ENCODE measurements around the gene ANGEL2.

Gene ANGEL2

DNA sequence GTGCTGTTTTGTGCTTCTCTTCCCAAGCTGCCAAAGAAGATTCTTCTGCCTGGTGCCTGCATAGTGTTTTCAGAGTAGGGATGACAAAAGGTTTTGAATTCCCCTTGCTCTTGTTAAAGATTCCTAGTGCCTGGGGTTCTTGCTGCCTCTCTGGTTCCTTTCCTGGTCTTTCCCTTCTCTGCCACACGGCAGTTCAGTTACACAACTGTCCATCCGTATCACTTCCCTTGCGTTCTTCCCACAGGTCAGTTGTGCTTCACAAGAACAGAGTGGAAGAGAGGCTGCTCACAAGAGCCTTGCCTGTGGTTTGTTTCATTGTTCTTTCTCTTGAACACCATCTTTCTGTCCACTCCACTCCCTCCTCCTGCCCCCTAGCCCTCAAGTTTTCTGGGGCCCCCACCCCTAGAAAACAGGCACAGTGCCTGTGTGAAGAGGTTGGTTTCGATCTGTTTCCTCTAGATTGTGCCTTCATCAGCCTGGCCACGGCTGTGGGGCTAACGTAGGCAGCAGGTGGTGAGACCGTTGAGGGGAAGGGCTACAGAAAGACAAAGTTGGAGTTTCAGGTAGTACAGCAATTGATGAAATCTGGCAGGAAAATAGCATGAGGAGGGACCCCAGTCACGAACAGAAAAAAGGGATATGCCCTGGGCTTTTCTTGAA lies 59.6 kb downstream of the ANGEL2 start:
- H3K36me3 ChIP-seq (ENCODE audit: control insufficient read depth, low read depth, low read length): peaks cover 83% of the 10 kb centered on the region
- no peak overlapping the region for H3K9ac ChIP-seq (ENCODE audit: low read length)
- H3K27me3 ChIP-seq (ENCODE audit: control insufficient read depth, insufficient read depth, low read length): no peaks in the 10 kb centered on the region
- no peak overlapping the region for H3K27ac ChIP-seq (ENCODE audit: low read length)
- no peak overlapping the region for H3K4me3 ChIP-seq (ENCODE audit: low read length)
- H3K4me1 ChIP-seq (ENCODE audit: control insufficient read depth, low read depth, low read length): peaks cover 17% of the 10 kb centered on the region
- H3K9me3 ChIP-seq (ENCODE audit: control insufficient read depth, low read depth, low read length): no peaks in the 10 kb centered on the region

GRCh38 chr1:212955098-212955497 lies 60.6 kb downstream of the ANGEL2 start:
- Histone ChIP-seq H3K9ac (ENCODE audit: low read length) (no peak overlapping the region), H3K36me3 (ENCODE audit: control insufficient read depth, low read depth, low read length) (peaks cover 73% of the 10 kb centered on the region), H3K27ac (ENCODE audit: low read length) (no peak overlapping the region), H3K9me3 (ENCODE audit: control insufficient read depth, low read depth, low read length) (no peaks in the 10 kb centered on the region), H3K27me3 (ENCODE audit: control insufficient read depth, insufficient read depth, low read length) (no peaks in the 10 kb centered on the region), H3K4me3 (ENCODE audit: low read length) (no peak overlapping the region), H3K4me1 (ENCODE audit: control insufficient read depth, low read depth, low read length) (peaks cover 17% of the 10 kb centered on the region)

DNA sequence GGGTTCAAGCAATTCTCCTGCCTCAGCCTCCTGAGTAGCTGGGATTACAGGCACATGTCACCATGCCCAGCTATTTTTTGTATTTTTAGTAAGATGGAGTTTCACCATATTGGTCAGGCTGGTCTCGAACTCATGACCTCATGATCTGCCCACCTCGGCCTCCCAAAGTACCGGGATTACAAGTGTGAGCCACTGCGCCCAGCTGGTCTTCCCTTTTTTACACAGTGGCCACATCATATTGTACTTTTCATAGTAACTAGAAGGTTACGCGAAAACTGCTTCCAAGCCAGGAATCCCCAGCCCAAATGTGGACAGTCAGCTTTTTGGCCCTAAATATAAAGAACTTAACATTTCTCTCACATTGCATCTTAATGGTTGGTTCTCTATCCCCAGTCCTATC lies 61.2 kb downstream of the ANGEL2 start:
- Histone ChIP-seq H3K9me3 (ENCODE audit: control insufficient read depth, low read depth, low read length) (no peaks in the 10 kb centered on the region), H3K36me3 (ENCODE audit: control insufficient read depth, low read depth, low read length) (peaks cover 68% of the 10 kb centered on the region), H3K9ac (ENCODE audit: low read length) (no peak overlapping the region), H3K27me3 (ENCODE audit: control insufficient read depth, insufficient read depth, low read length) (peaks cover 4% of the 10 kb centered on the region), H3K4me3 (ENCODE audit: low read length) (no peak overlapping the region), H3K4me1 (ENCODE audit: control insufficient read depth, low read depth, low read length) (peaks cover 17% of the 10 kb centered on the region), H3K27ac (ENCODE audit: low read length) (no peak overlapping the region)

GRCh38 chr1:212953321-212953720 lies 62.3 kb downstream of the ANGEL2 start:
- Histone ChIP-seq H3K27me3 (ENCODE audit: control insufficient read depth, insufficient read depth, low read length) (peaks cover 14% of the 10 kb centered on the region), H3K9ac (ENCODE audit: low read length) (no peak overlapping the region), H3K4me3 (ENCODE audit: low read length) (peak overlapping the region; percentile 89), H3K9me3 (ENCODE audit: control insufficient read depth, low read depth, low read length) (no peaks in the 10 kb centered on the region), H3K4me1 (ENCODE audit: control insufficient read depth, low read depth, low read length) (peaks cover 17% of the 10 kb centered on the region), H3K27ac (ENCODE audit: low read length) (no peak overlapping the region), H3K36me3 (ENCODE audit: control insufficient read depth, low read depth, low read length) (peaks cover 59% of the 10 kb centered on the region)

DNA sequence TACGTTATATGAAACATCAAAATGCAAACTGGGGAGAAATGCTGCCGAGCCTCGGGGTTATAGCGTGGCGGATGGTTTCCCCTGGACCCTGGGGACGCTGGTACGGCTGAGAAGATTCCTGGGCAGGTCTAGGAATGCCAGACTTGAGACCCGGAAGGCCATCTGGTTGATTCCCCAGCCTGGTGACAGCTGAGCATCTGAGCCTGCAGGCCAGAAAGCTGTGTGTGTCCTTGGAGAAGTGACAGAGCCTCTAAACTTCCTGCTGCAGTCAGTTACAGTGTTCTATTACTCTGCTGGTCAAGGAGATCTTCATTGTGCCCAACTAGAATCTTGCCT lies 63.1 kb downstream of the ANGEL2 start:
- peaks cover 51% of the 10 kb centered on the region for H3K36me3 ChIP-seq (ENCODE audit: control insufficient read depth, low read depth, low read length)
- H3K9me3 ChIP-seq (ENCODE audit: control insufficient read depth, low read depth, low read length): no peaks in the 10 kb centered on the region
- no peak overlapping the region for H3K27ac ChIP-seq (ENCODE audit: low read length)
- H3K4me1 ChIP-seq (ENCODE audit: control insufficient read depth, low read depth, low read length): peaks cover 17% of the 10 kb centered on the region
- no peak overlapping the region for H3K9ac ChIP-seq (ENCODE audit: low read length)
- peak overlapping the region; percentile 89 for H3K4me3 ChIP-seq (ENCODE audit: low read length)
- peaks cover 14% of the 10 kb centered on the region for H3K27me3 ChIP-seq (ENCODE audit: control insufficient read depth, insufficient read depth, low read length)

GRCh38 chr1:212951947-212952640 lies 63.6 kb downstream of the ANGEL2 start:
- H3K9ac ChIP-seq (ENCODE audit: low read length): peak overlapping the region; percentile 14
- peak overlapping the region; percentile 89 for H3K4me3 ChIP-seq (ENCODE audit: low read length)
- H3K9me3 ChIP-seq (ENCODE audit: control insufficient read depth, low read depth, low read length): no peaks in the 10 kb centered on the region
- H3K4me1 ChIP-seq (ENCODE audit: control insufficient read depth, low read depth, low read length): peaks cover 17% of the 10 kb centered on the region
- H3K36me3 ChIP-seq (ENCODE audit: control insufficient read depth, low read depth, low read length): peaks cover 46% of the 10 kb centered on the region
- peaks cover 14% of the 10 kb centered on the region for H3K27me3 ChIP-seq (ENCODE audit: control insufficient read depth, insufficient read depth, low read length)
- H3K27ac ChIP-seq (ENCODE audit: low read length): no peak overlapping the region

GRCh38 chr1:212951126-212951946 lies 64.3 kb downstream of the ANGEL2 start:
- peaks cover 39% of the 10 kb centered on the region for H3K36me3 ChIP-seq (ENCODE audit: control insufficient read depth, low read depth, low read length)

DNA sequence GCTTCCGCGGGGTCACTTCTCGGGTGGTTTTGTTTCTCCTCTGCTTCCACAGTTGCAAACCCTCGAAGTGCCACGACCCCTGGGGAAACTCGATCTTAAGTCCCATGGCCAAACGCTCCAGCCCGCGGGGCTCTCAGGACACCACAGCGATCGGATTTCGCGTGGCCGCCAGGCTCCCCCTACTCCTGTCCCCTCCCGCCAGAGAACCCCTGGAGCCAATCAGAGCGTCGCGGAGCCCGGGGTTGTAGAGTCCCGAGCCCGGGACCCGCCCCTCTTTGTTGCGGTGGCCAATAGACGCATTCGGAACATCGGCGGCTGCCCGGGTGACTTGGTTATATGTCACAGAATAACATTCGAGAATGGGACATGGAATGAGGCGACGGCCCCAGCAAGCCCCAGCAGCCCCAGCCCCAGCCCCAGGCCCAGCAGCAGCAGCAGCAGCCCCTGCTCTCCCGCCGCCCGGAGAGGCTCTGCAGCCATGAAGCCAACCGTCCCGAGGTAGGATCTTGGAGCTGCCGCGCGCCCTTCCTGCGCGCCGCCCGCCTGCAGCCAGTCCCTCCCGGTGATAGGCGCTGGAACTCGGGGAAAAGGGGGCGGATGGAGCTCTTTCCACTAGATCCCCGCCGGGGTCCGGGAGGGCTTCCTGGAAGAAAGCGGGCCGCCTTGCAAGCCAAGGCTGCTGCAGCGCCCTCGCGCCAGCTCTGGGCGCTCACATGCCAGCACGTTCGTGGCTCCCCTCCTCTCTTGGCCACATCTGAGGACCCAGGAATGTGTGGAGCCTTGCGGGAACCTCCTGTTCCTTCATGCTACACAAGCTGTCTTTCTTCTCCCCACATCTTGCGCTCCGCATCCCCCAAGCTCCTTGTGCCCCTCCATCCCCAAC lies 65.2 kb downstream of the ANGEL2 start, which contains the start of gene VASH2:
Gene VASH2, plus strand, starts transcription at position 299 of the 883 bp plus-strand sequence. CDS start 1,002 bp downstream, outside the sequence.
- peaks cover 32% of the 10 kb centered on the region for H3K36me3 ChIP-seq (ENCODE audit: control insufficient read depth, low read depth, low read length)
- no peaks in the 10 kb centered on the region for H3K9me3 ChIP-seq (ENCODE audit: control insufficient read depth, low read depth, low read length)
- H3K27ac ChIP-seq (ENCODE audit: low read length): no peak within 1 kb of the TSS
- H3K27me3 ChIP-seq (ENCODE audit: control insufficient read depth, insufficient read depth, low read length): peaks cover 14% of the 10 kb centered on the region
- peak within 1 kb of the TSS; percentile 76 for H3K9ac ChIP-seq (ENCODE audit: low read length)
- peaks cover 23% of the 10 kb centered on the region for H3K4me1 ChIP-seq (ENCODE audit: control insufficient read depth, low read depth, low read length)
- H3K4me3 ChIP-seq (ENCODE audit: low read length): peak within 1 kb of the TSS; percentile 89

More at GRCh38 chr1:212951126-212951946, 64.3 kb downstream of the ANGEL2 start:
- peak overlapping the region; percentile 76 for H3K9ac ChIP-seq (ENCODE audit: low read length)
- peaks cover 14% of the 10 kb centered on the region for H3K27me3 ChIP-seq (ENCODE audit: control insufficient read depth, insufficient read depth, low read length)
- no peak overlapping the region for H3K27ac ChIP-seq (ENCODE audit: low read length)
- peak overlapping the region; percentile 89 for H3K4me3 ChIP-seq (ENCODE audit: low read length)
- H3K4me1 ChIP-seq (ENCODE audit: control insufficient read depth, low read depth, low read length): peaks cover 21% of the 10 kb centered on the region
- no peaks in the 10 kb centered on the region for H3K9me3 ChIP-seq (ENCODE audit: control insufficient read depth, low read depth, low read length)

DNA sequence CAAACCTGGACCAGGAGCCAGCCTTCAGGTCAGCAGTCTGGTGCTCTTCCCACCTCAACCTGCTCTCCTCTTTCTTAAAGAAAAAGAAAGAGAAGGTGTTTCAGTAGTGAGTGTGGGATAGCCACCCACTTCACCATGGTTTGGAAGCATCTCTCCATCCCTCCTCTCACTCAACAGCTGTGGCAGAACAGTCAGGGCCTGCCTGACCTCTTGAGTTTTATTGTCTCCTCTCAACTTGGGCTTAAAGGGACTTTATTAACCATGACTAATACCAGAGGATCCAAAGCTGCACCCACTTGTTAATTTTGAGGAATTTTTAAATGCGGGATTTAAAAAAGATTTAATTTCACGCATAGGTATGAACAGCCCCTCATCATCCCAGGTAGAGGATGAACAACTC lies 65.9 kb downstream of the ANGEL2 start:
- H3K36me3 ChIP-seq (ENCODE audit: control insufficient read depth, low read depth, low read length): peaks cover 24% of the 10 kb centered on the region
- peak overlapping the region; percentile 89 for H3K4me3 ChIP-seq (ENCODE audit: low read length)
- no peak overlapping the region for H3K27ac ChIP-seq (ENCODE audit: low read length)
- H3K4me1 ChIP-seq (ENCODE audit: control insufficient read depth, low read depth, low read length): peaks cover 17% of the 10 kb centered on the region
- H3K9ac ChIP-seq (ENCODE audit: low read length): no peak overlapping the region
- peaks cover 14% of the 10 kb centered on the region for H3K27me3 ChIP-seq (ENCODE audit: control insufficient read depth, insufficient read depth, low read length)
- H3K9me3 ChIP-seq (ENCODE audit: control insufficient read depth, low read depth, low read length): no peaks in the 10 kb centered on the region

- no peaks in the 10 kb centered on the region for H3K36me3 ChIP-seq (ENCODE audit: control insufficient read depth, low read depth, low read length)
- peaks cover 7% of the 10 kb centered on the region for H3K4me1 ChIP-seq (ENCODE audit: control insufficient read depth, low read depth, low read length)
- no peak overlapping the region for H3K27ac ChIP-seq (ENCODE audit: low read length)
- no peaks in the 10 kb centered on the region for H3K9me3 ChIP-seq (ENCODE audit: control insufficient read depth, low read depth, low read length)
- no peak overlapping the region for H3K4me3 ChIP-seq (ENCODE audit: low read length)
- no peak overlapping the region for H3K9ac ChIP-seq (ENCODE audit: low read length)
- H3K27me3 ChIP-seq (ENCODE audit: control insufficient read depth, insufficient read depth, low read length): peaks cover 14% of the 10 kb centered on the region
Measured at GRCh38 chr1:212946872-212947271, 68.8 kb downstream of the ANGEL2 start.
